ENCODE results near the gene PRUNE2. TPM values are rescaled to one million over a fixed set of nuclear protein-coding genes. Genes with fewer than 3 reads are reported as not detected.

PRUNE2 gene
- total RNA-seq, 2 donors from 2014 or later = 12.1 to 90.0 TPM

GRCh38 chr9:76591256-76591950 lies 314.5 kb downstream of the PRUNE2 start:
- Histone ChIP-seq H3K27ac (no peak overlapping the region), H3K4me3 (no peak overlapping the region), H3K27me3 (no peaks in the 10 kb centered on the region), H3K9ac (ENCODE audit: low read depth in 2 of 2, low read length in 2 of 2) (no peak overlapping the region), H3K4me1 (peaks cover 9% of the 10 kb centered on the region), H3K36me3 (no peaks in the 10 kb centered on the region), H3K9me3 (no peaks in the 10 kb centered on the region)
- DNase-seq = no peak
- TF ChIP-seq CTCF (IDR thresholded peaks at IDR 0.05) = no peak
- intact Hi-C loops (cut with DNase I) = no loop called here

- H3K9ac ChIP-seq (ENCODE audit: low read depth in 2 of 2, low read length in 2 of 2) = no peak overlapping the region
- TF ChIP-seq CTCF (IDR thresholded peaks at IDR 0.05) = no peak
- no peaks in the 10 kb centered on the region for H3K36me3 ChIP-seq
- peak overlapping the region; percentile 77 for H3K27ac ChIP-seq
- H3K9me3 ChIP-seq = no peaks in the 10 kb centered on the region
- intact Hi-C loops (cut with DNase I) = loop anchor here (10.0 kb wide), 1 partner anchor 66 kb away; no protein-coding TSS in a partner anchor
- peaks cover 9% of the 10 kb centered on the region for H3K4me1 ChIP-seq
- no peaks in the 10 kb centered on the region for H3K27me3 ChIP-seq
- DNase-seq = no peak
- H3K4me3 ChIP-seq = no peak overlapping the region
Observed at GRCh38 chr9:76588316-76588715, 317.6 kb downstream of the PRUNE2 start.

GRCh38 chr9:76586390-76587314 lies 319.3 kb downstream of the PRUNE2 start:
- Histone ChIP-seq H3K27ac (peak overlapping the region; percentile 77), H3K4me3 (no peak overlapping the region), H3K9me3 (no peaks in the 10 kb centered on the region), H3K9ac (ENCODE audit: low read depth in 2 of 2, low read length in 2 of 2) (peak overlapping the region in 1 of 2 donors; percentile 30), H3K27me3 (no peaks in the 10 kb centered on the region), H3K4me1 (peaks cover 9% of the 10 kb centered on the region), H3K36me3 (no peaks in the 10 kb centered on the region)
- DNase-seq = peak; percentile 45
- no peak for TF ChIP-seq CTCF (IDR thresholded peaks at IDR 0.05)
- intact Hi-C loops (cut with DNase I) = loop anchor here (10.0 kb wide), 1 partner anchor 68 kb away; no protein-coding TSS in a partner anchor

GRCh38 chr9:76585487-76586389 lies 320.2 kb downstream of the PRUNE2 start:
- no peak for TF ChIP-seq CTCF (IDR thresholded peaks at IDR 0.05)
- Histone ChIP-seq H3K4me3 (no peak overlapping the region), H3K27ac (peak overlapping the region; percentile 77), H3K36me3 (no peaks in the 10 kb centered on the region), H3K9ac (ENCODE audit: low read depth in 2 of 2, low read length in 2 of 2) (no peak overlapping the region), H3K9me3 (no peaks in the 10 kb centered on the region), H3K4me1 (peaks cover 9% of the 10 kb centered on the region), H3K27me3 (no peaks in the 10 kb centered on the region)
- intact Hi-C loops (cut with DNase I) = loop anchor here (10.0 kb wide), 1 partner anchor 69 kb away; no protein-coding TSS in a partner anchor
- peak; percentile 54 for DNase-seq

GRCh38 chr9:76583256-76583655 lies 322.7 kb downstream of the PRUNE2 start:
- no peak for TF ChIP-seq CTCF (IDR thresholded peaks at IDR 0.05)
- Histone ChIP-seq H3K9ac (ENCODE audit: low read depth in 2 of 2, low read length in 2 of 2) (no peak overlapping the region), H3K27me3 (no peaks in the 10 kb centered on the region), H3K27ac (no peak overlapping the region), H3K4me3 (no peak overlapping the region), H3K9me3 (no peaks in the 10 kb centered on the region), H3K4me1 (peaks cover 9% of the 10 kb centered on the region), H3K36me3 (no peaks in the 10 kb centered on the region)
- intact Hi-C loops (cut with DNase I) = loop anchor here (10.0 kb wide), 1 partner anchor 72 kb away; no protein-coding TSS in a partner anchor
- no peak for DNase-seq
